ENCODE data around the gene LCN15. TPM values are rescaled to one million over a fixed set of nuclear protein-coding genes. Genes with fewer than 3 reads are reported as not detected.

LCN15 gene
- total and polyA plus RNA-seq, 2 of the 13 experiments (the other 11 are each of a cell fraction or from before 2014, with no cell fraction given) = 1.3 to 53.7 TPM

DNA sequence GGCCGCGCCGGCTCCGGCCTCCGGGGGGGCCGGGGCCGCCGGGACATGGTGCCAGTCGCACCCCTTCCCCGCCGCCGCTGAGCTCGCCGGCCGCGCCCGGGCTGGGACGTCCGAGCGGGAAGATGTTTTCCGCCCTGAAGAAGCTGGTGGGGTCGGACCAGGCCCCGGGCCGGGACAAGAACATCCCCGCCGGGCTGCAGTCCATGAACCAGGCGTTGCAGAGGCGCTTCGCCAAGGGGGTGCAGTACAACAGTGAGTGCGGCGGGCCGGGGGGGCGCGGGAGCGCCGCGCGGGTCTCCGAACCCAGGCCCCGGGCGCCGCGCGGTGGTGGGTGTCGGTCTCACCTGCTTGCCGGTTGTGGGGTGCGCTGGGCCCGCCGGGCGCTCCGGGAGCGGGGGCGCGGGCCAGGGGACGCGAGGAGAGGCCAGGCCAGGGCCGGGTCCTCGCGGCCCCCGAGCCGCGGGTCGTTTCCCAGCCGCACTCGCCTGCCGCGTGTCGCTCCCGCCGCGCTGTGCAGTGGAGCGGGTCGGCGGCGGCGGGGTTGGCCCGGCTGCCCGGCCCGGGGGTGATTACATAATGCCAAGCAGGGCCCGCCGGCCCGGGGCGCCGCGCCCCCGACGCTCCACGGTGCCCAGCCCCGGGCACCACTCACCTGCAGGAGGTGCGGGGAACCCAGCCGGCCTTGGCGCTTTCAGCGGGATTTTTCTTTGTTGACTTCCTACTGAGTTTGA is 43.9 kb upstream of the LCN15 start (continued):
- TF ChIP-seq, protein P1, sequence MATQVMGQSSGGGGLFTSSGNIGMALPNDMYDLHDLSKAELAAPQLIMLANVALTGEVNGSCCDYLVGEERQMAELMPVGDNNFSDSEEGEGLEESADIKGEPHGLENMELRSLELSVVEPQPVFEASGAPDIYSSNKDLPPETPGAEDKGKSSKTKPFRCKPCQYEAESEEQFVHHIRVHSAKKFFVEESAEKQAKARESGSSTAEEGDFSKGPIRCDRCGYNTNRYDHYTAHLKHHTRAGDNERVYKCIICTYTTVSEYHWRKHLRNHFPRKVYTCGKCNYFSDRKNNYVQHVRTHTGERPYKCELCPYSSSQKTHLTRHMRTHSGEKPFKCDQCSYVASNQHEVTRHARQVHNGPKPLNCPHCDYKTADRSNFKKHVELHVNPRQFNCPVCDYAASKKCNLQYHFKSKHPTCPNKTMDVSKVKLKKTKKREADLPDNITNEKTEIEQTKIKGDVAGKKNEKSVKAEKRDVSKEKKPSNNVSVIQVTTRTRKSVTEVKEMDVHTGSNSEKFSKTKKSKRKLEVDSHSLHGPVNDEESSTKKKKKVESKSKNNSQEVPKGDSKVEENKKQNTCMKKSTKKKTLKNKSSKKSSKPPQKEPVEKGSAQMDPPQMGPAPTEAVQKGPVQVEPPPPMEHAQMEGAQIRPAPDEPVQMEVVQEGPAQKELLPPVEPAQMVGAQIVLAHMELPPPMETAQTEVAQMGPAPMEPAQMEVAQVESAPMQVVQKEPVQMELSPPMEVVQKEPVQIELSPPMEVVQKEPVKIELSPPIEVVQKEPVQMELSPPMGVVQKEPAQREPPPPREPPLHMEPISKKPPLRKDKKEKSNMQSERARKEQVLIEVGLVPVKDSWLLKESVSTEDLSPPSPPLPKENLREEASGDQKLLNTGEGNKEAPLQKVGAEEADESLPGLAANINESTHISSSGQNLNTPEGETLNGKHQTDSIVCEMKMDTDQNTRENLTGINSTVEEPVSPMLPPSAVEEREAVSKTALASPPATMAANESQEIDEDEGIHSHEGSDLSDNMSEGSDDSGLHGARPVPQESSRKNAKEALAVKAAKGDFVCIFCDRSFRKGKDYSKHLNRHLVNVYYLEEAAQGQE (IDR thresholded peaks at IDR 0.05; ENCODE audit: borderline replicate concordance in 1 of 2, low read depth in 1 of 2, low read length in 2 of 2) = no peak
- TF ChIP-seq KDM5A (IDR thresholded peaks at IDR 0.05; ENCODE audit: borderline replicate concordance, low read length) (0 out of 2 replicates have a peak, but pooled peaks have one; percentile 45), ZNF331 (CRISPR knock-in tag; IDR thresholded peaks at IDR 0.05) (no peak), ZFY (CRISPR knock-in tag; IDR thresholded peaks at IDR 0.05) (peak; percentile 54; the same call in 1 of the 2 replicates), NR3C1 (CRISPR knock-in tag; IDR thresholded peaks at IDR 0.05) (no peak), PAF1 (CRISPR knock-in tag; IDR thresholded peaks at IDR 0.05) (no peak), ZNF616 (CRISPR knock-in tag; IDR thresholded peaks at IDR 0.05; ENCODE audit: low read depth) (0 out of 2 replicates have a peak, but pooled peaks have one; percentile 7), ZMYM4 (CRISPR knock-in tag; IDR thresholded peaks at IDR 0.05) (no peak), POLR2AphosphoS5 (IDR thresholded peaks at IDR 0.05; ENCODE audit: low read depth, low read length) (no peak; the same call in 1 of the 2 replicates), ZFYVE20 (CRISPR knock-in tag; IDR thresholded peaks at IDR 0.05; ENCODE audit: borderline replicate concordance, low read depth) (0 out of 2 replicates have a peak, but pooled peaks have one; percentile 57), MYC (CRISPR knock-in tag; IDR thresholded peaks at IDR 0.05; ENCODE audit: borderline replicate concordance) (0 out of 2 replicates have a peak, but pooled peaks have one; percentile 5), ZNF724P (CRISPR knock-in tag; IDR thresholded peaks at IDR 0.05; ENCODE audit: borderline replicate concordance) (peak; percentile 21; the same call in 1 of the 2 replicates)
- TF ChIP-seq, protein P2, sequence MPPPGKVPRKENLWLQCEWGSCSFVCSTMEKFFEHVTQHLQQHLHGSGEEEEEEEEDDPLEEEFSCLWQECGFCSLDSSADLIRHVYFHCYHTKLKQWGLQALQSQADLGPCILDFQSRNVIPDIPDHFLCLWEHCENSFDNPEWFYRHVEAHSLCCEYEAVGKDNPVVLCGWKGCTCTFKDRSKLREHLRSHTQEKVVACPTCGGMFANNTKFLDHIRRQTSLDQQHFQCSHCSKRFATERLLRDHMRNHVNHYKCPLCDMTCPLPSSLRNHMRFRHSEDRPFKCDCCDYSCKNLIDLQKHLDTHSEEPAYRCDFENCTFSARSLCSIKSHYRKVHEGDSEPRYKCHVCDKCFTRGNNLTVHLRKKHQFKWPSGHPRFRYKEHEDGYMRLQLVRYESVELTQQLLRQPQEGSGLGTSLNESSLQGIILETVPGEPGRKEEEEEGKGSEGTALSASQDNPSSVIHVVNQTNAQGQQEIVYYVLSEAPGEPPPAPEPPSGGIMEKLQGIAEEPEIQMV (CRISPR knock-in tag; IDR thresholded peaks at IDR 0.05; ENCODE audit: low read depth) = no peak
- TF ChIP-seq, protein P3, sequence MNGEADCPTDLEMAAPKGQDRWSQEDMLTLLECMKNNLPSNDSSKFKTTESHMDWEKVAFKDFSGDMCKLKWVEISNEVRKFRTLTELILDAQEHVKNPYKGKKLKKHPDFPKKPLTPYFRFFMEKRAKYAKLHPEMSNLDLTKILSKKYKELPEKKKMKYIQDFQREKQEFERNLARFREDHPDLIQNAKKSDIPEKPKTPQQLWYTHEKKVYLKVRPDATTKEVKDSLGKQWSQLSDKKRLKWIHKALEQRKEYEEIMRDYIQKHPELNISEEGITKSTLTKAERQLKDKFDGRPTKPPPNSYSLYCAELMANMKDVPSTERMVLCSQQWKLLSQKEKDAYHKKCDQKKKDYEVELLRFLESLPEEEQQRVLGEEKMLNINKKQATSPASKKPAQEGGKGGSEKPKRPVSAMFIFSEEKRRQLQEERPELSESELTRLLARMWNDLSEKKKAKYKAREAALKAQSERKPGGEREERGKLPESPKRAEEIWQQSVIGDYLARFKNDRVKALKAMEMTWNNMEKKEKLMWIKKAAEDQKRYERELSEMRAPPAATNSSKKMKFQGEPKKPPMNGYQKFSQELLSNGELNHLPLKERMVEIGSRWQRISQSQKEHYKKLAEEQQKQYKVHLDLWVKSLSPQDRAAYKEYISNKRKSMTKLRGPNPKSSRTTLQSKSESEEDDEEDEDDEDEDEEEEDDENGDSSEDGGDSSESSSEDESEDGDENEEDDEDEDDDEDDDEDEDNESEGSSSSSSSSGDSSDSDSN (CRISPR knock-in tag; IDR thresholded peaks at IDR 0.05) = peak; percentile 41; the same call in 1 of the 2 replicates
- TF ChIP-seq, protein P4, sequence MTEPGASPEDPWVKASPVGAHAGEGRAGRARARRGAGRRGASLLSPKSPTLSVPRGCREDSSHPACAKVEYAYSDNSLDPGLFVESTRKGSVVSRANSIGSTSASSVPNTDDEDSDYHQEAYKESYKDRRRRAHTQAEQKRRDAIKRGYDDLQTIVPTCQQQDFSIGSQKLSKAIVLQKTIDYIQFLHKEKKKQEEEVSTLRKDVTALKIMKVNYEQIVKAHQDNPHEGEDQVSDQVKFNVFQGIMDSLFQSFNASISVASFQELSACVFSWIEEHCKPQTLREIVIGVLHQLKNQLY (CRISPR knock-in tag; IDR thresholded peaks at IDR 0.05) = no peak
- TF ChIP-seq, protein P5, sequence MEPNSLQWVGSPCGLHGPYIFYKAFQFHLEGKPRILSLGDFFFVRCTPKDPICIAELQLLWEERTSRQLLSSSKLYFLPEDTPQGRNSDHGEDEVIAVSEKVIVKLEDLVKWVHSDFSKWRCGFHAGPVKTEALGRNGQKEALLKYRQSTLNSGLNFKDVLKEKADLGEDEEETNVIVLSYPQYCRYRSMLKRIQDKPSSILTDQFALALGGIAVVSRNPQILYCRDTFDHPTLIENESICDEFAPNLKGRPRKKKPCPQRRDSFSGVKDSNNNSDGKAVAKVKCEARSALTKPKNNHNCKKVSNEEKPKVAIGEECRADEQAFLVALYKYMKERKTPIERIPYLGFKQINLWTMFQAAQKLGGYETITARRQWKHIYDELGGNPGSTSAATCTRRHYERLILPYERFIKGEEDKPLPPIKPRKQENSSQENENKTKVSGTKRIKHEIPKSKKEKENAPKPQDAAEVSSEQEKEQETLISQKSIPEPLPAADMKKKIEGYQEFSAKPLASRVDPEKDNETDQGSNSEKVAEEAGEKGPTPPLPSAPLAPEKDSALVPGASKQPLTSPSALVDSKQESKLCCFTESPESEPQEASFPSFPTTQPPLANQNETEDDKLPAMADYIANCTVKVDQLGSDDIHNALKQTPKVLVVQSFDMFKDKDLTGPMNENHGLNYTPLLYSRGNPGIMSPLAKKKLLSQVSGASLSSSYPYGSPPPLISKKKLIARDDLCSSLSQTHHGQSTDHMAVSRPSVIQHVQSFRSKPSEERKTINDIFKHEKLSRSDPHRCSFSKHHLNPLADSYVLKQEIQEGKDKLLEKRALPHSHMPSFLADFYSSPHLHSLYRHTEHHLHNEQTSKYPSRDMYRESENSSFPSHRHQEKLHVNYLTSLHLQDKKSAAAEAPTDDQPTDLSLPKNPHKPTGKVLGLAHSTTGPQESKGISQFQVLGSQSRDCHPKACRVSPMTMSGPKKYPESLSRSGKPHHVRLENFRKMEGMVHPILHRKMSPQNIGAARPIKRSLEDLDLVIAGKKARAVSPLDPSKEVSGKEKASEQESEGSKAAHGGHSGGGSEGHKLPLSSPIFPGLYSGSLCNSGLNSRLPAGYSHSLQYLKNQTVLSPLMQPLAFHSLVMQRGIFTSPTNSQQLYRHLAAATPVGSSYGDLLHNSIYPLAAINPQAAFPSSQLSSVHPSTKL (CRISPR knock-in tag; IDR thresholded peaks at IDR 0.05) = no peak; the same call in 1 of the 2 replicates
